GM04504 (cell line): ENCODE data around the gene ZNF668.
A peak's percentile ranks its signal among the peaks of the same experiment; 100 is the strongest.

Experiments
- DNase-seq: peaks from one replicate; pipeline ENCODE4 v3.0.0-alpha.2; 2012; ENCODE audit warnings: low read depth

Gene ZNF668

DNA sequence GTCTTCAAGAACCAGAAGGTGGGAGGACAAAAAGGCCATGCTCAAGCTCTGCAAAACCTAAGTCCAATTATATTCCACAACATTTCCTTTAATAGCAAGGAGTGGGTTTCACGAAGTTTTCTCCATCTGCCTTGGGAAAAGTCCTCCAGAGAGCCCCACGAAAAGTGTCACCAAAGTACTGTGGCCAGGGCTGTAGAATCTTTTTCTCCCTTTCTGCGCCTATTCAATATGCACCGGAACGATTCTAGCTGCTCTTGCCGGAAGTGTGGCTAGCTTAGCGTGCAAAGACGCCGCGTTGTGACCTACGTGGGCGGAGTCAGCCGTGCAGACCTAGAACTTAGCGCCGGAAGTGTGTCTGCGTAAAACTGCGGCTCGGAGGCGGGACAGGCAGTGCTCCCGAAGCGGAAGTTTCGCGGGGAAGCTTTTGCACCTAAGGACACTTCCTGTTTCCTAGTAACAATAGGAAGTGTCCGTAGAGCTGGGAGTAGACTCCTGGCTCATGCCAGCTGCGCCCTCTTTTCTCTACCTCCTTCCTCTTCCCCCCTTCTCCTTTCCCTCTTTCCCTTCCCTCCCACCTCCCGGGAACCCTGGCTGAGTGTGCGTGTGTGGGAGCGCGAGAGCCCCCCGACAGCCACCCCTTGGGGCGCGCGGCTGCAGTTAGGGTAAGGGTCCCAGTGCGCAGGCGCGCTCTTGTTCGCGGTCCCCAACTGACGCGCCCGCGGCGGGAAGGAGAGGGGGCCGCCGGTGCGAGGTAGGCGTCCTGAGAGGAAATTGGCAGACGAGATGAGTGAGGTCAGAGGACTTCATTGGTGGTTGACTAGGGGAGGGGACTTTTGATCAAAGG, at the start of gene ZNF668, which contains the start of gene ZNF646:
Gene ZNF668, minus strand, starts transcription at position 271 of the 844 bp plus-strand sequence. CDS start 9,781 bp downstream, outside the sequence.
Gene ZNF646, plus strand, starts transcription at position 453 of the 844 bp plus-strand sequence. CDS start 1,903 bp downstream, outside the sequence.
- peak; percentile 98 for DNase-seq

DNA sequence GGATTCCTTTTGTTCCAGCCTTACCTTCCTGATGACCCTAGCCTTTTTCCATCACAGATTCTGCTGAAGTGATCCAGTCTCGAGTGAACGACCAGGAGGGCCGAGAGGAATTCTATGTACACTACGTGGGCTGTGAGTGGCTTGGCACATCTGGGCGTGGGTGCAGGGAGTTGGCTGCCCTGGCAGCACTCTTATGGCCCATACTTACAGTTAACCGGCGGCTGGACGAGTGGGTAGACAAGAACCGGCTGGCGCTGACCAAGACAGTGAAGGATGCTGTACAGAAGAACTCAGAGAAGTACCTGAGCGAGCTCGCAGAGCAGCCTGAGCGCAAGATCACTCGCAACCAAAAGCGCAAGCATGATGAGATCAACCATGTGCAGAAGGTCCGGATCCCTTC, 46.1 kb upstream of the ZNF668 start:
- no peak for DNase-seq

DNA sequence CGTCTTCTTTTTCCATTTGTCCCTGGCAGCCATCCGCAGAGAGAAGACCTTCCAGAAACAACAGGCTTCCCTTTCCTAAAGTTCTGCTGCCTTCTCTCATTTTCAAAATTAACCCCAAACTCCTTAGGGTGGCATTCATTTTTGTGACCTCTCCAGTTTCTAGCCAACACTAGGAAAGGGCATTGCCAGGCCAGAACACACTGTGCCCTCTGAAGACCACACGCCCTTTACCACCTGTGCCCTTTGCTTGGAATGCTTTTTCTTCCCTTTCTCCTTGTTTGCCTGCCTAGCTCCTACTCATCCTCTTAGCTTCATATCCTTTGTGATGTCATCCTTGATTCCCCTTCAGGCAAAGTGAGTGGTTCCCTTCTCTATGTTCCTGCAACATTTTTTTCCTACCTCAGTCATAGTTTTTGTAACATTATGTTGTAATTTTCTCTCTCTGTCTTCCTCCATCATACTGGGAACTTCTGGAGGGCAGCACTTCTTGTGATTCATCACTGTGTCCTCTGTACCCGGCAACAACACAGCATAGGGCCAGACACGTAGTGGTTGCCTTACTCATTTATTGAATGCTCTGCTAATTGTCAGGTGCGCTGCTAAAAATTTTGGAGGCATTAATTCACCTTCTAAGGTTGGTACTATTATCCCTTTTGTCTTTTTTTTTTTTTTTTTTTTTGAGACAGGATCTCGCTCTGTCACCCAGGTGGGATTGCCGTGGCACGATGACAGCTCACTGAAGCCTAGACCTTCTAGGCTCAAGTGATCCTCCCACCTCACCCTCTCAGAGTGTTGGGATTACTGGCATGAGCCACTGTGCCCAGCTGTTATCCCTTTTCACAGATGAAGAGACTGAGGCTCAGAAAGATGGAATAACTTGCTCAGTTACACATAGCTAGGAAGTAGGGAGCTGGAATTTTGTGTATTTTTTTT, 44.4 kb upstream of the ZNF668 start:
- DNase-seq = peak; percentile 60

DNA sequence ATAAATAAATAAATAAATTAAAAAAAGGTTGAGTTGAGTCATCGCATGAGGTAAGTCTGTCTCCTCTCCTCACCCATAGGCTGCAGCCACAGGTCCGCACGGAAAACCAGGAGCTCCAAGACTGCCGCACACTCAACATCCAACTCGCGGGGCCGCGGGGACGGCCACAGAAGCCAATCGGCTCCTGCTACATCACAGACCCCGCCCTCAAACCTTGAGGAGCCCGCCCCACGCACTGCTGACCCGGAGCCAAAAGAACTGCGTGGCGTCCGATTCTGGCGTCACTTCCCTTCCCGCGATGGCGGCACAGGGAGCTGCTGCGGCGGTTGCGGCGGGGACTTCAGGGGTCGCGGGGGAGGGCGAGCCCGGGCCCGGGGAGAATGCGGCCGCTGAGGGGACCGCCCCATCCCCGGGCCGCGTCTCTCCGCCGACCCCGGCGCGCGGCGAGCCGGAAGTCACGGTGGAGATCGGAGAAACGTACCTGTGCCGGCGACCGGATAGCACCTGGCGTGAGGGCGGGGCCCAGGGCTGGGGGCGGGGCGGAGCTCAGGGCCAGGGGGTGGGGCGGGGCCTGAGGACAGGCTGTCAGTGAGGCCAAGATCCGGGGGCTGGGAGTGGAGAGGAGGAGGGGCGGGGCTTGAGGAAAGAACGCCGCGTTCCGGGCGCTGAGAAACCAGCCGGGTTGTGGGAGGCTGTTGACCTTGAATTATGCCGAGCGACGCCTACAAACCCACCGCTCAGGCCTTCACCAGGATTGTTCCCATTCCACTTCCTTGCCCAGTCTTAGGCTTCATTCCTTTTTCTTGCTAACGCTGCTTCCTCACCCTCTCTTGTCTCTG, 43.6 kb upstream of the ZNF668 start, which contains the start of gene KAT8:
Gene KAT8, plus strand, starts transcription at position 281 of the 839 bp plus-strand sequence. Its CDS starts 18 bp downstream, at position 299.
- peak; percentile 95 for DNase-seq

DNA sequence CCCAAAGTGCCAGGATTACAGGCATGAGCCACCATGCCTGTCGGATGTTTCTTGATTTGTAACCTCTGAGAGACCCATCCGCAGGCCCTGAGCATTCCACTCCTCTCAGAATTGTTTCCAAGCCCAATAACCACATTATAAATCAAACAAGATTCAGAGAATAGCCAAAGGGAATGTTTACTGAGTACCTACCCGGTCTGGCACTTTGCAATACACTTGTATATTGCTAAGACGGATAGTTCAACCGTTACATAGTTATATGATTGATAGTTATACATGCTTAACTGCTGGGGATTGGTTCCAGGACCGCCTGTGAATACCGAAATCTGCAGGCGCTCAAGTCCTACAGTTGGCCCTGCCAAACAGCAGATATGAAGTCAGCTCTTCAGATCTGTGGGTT, 40.4 kb upstream of the ZNF668 start:
- DNase-seq = no peak

DNA sequence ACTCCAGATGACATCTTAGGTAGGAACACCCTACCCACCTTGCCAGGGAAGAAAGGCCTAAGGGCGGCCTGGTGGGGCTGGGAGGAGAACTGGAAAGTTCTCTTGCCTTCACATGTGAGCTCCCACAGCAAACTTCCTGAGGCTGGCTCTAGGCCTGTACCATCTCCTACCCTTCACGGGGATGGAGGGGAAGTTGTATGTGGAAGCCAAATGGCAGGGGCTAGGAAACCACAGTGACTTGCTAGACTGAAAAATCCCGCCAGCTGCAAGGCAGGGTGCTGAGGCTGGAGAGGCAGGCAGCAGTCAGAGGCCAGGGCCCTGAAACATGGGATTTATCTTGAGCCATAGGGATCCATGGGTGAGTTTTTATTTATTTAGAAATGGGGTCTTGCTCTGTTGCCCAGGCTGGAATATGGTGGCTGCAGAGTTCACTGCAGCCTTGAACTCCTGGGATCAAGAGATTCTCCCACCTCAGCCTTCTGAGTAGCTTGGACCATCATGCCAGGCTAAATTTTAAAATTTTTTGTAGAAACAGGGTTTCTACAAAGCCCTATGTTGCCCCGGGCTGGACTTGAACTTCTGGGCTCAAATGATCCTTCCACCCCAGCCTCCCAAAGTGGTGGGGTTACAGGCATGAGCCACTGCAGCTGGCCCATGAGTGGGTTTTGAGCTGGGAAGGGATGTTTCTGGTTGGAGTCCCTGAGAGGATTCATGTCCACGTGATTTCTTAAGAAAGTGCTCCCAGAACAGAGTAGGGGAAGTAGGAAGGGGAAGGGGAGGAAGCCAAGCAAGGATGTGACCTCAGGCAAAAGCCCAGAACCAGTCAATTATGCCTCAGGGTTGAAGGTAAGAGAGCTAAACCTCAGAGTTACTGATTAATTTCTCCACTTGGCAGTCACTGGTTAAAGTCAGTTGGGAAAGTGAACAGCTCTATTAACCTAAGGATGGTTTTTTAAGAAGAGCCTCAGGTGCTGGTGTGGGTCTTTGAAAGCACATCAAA, 39.4 kb upstream of the ZNF668 start:
- DNase-seq = no peak

DNA sequence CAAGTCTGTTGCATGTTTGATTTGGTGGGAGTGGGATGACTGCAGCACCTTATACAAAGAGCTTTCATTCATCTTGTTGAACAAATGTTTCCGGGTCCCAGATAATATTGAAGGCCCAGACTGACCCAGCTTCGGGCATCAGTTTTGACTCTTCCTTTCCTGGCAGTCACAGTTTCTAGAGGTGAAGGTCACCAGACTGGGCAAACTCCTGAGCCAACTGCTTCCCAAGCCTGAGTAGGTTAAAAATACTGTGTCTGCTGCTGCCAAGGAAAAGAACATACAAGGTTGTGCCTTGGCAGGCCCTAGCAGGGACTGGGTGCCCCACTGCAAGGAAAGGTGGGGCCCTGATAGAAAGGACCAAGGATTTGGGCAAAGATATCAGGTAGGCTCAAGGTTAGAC, 38.7 kb upstream of the ZNF668 start:
- DNase-seq = no peak

DNA sequence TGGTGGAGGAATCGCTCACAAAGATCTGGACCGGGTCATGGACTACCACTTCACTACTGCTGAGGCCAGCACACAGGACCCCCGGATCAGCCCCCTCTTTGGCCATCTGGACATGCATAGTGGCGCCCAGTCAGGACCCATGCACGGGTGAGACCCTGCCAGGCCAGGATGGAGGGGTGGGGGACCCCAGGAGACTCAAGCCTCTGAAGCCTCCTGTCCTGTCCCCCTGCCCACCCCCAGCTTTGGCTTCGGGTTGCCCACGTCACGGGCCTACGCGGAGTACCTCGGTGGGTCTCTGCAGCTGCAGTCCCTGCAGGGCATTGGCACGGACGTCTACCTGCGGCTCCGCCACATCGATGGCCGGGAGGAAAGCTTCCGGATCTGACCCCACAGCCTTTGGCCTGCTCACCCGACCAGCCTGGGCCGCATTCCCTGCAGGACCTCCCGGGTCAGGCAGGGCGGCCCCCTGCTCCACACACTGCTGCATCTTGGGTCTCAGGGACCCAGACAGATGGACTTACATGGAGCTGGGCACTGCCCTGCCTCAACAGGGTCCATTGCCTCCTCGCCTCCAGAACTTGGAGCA, 37.9 kb upstream of the ZNF668 start:
- DNase-seq = no peak

DNA sequence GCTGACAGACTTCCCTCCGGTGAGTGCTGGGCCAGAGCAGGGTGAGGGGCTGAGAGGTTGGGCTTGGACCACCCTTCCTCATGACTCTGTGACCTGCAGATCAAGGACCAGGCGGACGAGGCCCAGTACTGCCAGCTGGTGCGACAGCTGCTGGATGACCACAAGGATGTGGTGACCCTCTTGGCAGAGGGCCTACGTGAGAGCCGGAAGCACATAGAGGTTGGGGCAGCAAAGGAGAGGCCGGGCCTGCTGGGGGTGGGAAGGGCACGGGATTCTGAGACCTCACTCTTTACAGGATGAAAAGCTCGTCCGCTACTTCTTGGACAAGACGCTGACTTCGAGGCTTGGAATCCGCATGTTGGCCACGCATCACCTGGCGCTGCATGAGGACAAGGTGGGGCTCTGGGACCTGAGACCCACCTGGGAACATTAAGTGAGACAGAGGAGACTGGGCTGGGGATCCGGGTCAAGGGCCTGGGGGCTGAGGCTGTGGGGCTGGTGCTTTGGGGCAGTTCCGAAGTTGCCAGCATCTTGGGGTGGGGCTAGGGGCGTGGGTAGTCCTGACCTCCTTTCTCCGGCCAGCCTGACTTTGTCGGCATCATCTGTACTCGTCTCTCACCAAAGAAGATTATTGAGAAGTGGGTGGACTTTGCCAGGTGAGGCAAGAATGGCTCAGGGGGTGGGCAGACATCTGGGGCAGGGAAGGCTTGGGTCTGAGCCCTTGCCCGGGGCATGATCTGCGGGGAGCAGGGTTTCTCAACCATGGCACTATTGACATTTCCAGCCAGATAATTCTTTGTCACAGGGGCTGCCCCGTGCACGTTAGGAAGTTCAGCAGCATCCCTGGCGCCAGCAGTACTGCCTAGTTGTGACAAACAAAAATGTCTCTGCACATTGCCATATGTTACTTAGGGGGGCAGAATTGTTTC, 36.3 kb upstream of the ZNF668 start:
- DNase-seq = no peak

DNA sequence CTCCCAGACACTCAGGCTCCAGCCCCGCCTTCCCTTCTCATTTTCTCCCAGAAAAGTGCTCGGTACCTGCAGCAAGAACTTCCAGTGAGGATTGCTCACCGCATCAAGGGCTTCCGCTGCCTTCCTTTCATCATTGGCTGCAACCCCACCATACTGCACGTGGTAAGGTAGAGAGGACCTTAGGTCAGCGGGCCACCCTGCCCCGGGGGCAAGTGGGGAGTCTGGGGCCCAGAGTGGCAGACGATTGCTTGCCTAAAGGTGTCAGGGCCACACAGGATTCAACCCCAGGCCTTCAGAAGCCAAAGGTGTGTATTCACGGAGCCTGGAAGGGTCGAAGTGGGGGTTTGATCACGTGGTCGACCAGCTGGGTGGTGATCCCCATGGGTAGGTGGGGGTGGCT, 35.6 kb upstream of the ZNF668 start:
- DNase-seq = no peak

DNA sequence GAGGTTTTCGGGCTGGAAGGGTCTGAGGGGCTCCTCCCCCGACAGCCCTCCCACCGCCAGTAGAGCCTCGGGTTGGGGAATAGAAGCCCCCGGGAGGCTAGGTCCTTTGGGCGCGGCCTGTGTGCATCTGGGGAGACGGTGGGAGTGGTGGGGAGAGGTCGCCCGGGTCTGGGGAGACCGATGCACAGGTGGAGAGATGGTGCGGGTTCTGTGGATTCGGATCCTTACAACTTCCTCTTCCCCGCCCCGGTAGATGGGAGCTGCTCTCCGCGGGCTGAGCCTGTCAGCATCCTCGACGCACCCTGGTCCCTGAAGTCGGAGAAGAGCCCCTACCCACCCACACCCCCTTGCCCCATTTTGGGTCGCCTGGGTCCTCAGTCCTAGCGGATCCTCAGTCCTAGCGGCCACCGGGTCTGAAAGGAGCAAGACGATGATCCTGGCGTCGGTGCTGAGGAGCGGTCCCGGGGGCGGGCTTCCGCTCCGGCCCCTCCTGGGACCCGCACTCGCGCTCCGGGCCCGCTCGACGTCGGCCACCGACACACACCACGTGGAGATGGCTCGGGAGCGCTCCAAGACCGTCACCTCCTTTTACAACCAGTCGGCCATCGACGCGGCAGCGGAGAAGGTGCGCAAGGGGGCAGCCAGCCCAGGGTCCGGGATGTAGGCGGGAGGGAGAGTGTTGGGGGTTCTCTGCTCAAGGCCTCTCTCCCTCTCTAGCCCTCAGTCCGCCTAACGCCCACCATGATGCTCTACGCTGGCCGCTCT, 34.9 kb upstream of the ZNF668 start:
- DNase-seq = no peak

DNA sequence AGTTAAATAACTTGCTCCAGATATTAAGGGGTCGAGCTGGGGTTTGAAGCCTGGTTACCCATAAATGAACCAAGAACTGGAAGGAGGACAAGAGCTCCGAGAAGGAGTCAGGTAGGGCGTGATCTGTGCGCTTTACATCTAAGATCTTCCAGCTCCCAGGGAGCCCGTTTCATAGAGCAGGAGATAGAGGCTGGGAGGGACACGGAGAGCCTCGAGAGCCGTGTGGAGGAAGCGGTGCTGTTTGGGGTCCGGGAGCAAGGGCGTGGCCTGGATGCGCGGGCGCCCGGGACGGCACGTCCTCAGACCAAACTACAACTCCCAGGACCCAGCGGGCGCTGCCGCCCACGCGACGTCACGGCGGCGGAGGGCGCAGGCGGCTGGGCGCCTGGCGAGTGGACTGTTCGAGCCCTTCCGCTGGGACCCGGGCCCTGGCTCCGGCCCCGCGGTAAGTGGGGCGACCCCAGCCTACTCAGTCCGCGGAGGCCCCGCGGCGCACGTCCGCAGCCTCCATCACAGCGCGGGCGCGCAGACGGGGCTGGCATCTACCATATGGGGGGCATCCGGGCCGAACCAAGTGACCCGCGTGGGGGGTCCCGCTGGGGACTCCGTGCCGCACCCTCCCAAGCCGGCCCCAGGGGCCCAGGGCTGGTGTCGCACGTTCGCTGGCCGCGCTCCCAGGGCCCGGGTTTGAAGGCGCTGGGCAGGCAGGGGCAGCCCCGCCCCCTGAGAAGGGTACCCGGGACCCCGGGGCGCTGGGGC, 34.2 kb upstream of the ZNF668 start, which contains the start of gene BCKDK:
Gene BCKDK, plus strand, starts transcription at position 352 of the 759 bp plus-strand sequence. CDS start 838 bp downstream, outside the sequence.
- peak; percentile 35 for DNase-seq

DNA sequence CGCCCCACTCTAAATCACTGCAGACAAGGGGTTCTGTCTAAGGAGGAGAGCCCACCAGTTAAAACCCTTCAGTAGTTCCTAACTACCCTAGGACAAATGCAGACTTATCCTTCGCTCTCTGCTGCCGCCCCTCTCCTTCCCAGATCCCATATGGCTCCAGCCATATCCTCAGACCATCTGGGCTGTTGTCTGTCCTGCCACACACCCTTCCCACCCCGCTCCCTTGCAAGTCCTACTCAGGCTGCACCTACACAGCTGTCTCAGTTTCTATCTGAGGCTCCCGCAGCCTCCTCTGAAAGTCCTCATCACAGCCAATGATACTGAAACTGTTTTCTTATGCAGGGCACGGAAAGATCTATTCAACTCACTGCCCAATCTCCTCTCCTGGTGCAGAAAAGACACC, 33.4 kb upstream of the ZNF668 start:
- DNase-seq = no peak

DNA sequence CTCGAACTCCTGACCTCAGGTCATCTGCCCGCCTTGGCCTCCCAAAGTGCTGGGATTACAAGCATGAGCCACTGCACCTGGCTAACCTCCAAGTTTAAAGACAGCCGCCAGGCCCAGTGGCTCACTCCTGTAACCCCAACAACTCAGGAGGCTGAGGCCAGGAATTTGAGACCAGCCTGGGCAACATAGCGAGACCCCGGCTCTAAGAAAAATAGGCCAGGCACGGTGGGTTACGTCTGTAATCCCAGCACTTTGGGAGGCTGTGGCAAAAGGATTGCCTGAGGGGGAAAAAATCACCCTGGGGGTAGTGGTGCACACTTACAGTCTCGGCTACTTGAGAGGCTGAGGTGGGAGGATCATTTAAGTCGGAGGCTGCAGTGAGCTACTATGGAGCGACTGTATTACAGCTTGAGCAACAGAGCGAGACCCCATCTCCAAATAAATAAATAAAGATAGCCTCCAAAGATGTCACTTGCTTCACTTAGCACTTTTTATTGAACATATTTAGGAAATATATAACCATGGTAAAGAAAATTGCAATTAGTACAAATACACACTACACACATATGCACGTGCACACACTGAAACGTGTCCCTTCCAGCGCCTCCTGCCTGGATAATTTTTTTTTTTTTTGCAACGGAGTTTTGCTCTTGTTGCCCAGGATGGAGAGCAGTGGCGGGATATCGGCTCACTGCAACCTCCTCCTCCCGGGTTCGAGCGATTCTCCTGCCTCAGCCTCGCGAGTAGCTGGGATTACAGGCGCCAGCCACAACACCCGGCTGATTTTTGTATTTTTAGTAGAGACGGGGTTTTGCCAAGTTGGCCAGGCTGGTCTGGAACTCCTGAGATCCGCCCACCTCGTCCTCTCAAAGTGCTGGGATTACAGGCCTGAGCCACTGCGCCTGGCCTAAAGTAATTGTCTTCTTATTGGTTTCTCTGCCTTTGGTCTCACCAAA, 32.7 kb upstream of the ZNF668 start:
- no peak for DNase-seq

DNA sequence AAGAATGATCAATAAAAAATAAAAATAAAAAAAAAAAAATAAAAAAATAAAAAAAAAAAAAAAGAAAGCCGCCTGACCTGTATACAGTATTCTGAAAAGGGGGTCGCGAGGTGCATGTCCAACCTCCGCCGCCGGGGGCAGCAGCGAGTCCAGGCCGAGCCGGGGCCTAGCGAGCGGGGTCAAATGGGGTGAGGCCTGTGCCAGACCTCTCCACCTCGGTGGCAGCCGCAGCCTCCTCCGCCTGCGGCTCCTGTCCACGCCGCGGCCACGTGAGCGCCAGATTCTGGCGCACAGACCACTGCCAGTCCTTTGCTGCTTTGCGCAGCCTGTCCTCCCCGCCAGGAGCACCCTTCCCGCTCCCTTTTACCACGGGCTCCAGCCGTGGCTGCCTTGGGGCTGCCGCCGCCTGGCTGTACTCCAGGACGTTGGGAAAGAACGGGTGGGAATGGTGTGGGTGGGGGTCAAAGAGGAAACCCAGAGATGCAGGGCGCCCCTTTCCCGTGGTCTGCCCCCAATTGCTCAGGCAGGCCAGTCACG, 31.7 kb upstream of the ZNF668 start:
- peak; percentile 36 for DNase-seq
